Measurements from ENCODE around the gene TMEM271.
"Not testable (repeated sequence)": the region's sequence is repeated elsewhere in the genome, so short reads cannot be mapped to it uniquely, and the experiment has no call there.

TMEM271 gene

GRCh38 chr4:610411-611261 is 34.5 kb upstream of the TMEM271 start:
- DNase-seq (ENCODE audit: low spot score) = no peak

- no peak for DNase-seq (ENCODE audit: low spot score)
These were observed 33.4 kb upstream of the TMEM271 start for GRCh38 chr4:609400-610050.

GRCh38 chr4:608236-608635 is 32.1 kb upstream of the TMEM271 start:
- no peak for DNase-seq (ENCODE audit: low spot score)

- DNase-seq (ENCODE audit: low spot score) = no peak
These were observed 29.8 kb upstream of the TMEM271 start for GRCh38 chr4:605702-606425.

GRCh38 chr4:604131-604530 is 28.0 kb upstream of the TMEM271 start:
- DNase-seq (ENCODE audit: low spot score) = no peak

GRCh38 chr4:602559-602942 is 26.5 kb upstream of the TMEM271 start:
- DNase-seq (ENCODE audit: low spot score) = peak; percentile 77

GRCh38 chr4:601612-602558 is 25.8 kb upstream of the TMEM271 start:
- DNase-seq (ENCODE audit: low spot score) = no peak

GRCh38 chr4:600850-601515 is 24.9 kb upstream of the TMEM271 start:
- no peak for DNase-seq (ENCODE audit: low spot score)

- DNase-seq (ENCODE audit: low spot score) = no peak
These were observed 24.1 kb upstream of the TMEM271 start for GRCh38 chr4:600166-600565.

- DNase-seq (ENCODE audit: low spot score) = no peak
These were observed 22.8 kb upstream of the TMEM271 start for GRCh38 chr4:598925-599324.

- DNase-seq (ENCODE audit: low spot score) = no peak
These were observed 16.9 kb upstream of the TMEM271 start for GRCh38 chr4:592825-593520.

- DNase-seq (ENCODE audit: low spot score) = not testable (repeated sequence)
These were observed 16.1 kb upstream of the TMEM271 start for GRCh38 chr4:592178-592577.

GRCh38 chr4:590313-590841 is 14.3 kb upstream of the TMEM271 start:
- DNase-seq (ENCODE audit: low spot score) = no peak

- no peak for DNase-seq (ENCODE audit: low spot score)
These were observed 13.3 kb upstream of the TMEM271 start for GRCh38 chr4:589219-589963.

- no peak for DNase-seq (ENCODE audit: low spot score)
These were observed 12.3 kb upstream of the TMEM271 start for GRCh38 chr4:588351-588849.

GRCh38 chr4:587671-588350 is 11.7 kb upstream of the TMEM271 start:
- no peak for DNase-seq (ENCODE audit: low spot score)

GRCh38 chr4:583820-584219 is 7.7 kb upstream of the TMEM271 start:
- DNase-seq (ENCODE audit: low spot score) = no peak

GRCh38 chr4:581753-582361 is 5.8 kb upstream of the TMEM271 start:
- no peak for DNase-seq (ENCODE audit: low spot score)

Data from D341Med (cell line).